K562 (cell line): ENCODE measurements around the gene GADD45B.

Experiments
- CBX2 ChIP-seq: fragments of 200-600 bp; sonication (generic); IDR thresholded peaks from one replicate; pipeline ENCODE4 v1.6.1; 2012; ENCODE audit warnings: mild to moderate bottlenecking, low read length, inconsistent platforms; ENCODE audit not compliant: insufficient read depth, poor library complexity, severe bottlenecking
- CC2D1A ChIP-seq: fragments of 450-650 bp; IDR thresholded peaks from 2 replicates; pipeline ENCODE4 v1.6.1; 2017; ENCODE audit warnings: mild to moderate bottlenecking
- CREB1 ChIP-seq, 2 experiments: sonication (generic) in 1 of 2; formaldehyde crosslinking in 1 of 2; IDR thresholded peaks; 2 replicates each; pipeline versions ENCODE4 v1.6.1 to v1.8.0; 2012 to 2022; ENCODE audit warnings: inconsistent platforms in 1 of 2, mild to moderate bottlenecking in 1 of 2, missing genetic modification reagents in 1 of 2, moderate library complexity in 1 of 2
- MITF ChIP-seq: IDR thresholded peaks from 2 replicates; pipeline ENCODE4 v1.6.1; 2014; ENCODE audit warnings: antibody characterized with exemption
- MLX ChIP-seq, 2 experiments: fragments of 450-650 bp in 1 of 2; sonication (generic) in 1 of 2; formaldehyde crosslinking; conservative IDR thresholded peaks; 2 replicates each; pipeline versions ENCODE4 v1.4.0 to v1.8.1; 2020 to 2022; ENCODE audit warnings: mild to moderate bottlenecking in 1 of 2, missing genetic modification reagents in 1 of 2
- RBM25 ChIP-seq: fragments of 200-400 bp; formaldehyde crosslinking; IDR thresholded peaks from 2 replicates; pipeline ENCODE4 v1.6.1; 2018; ENCODE audit warnings: low read length, low read depth, moderate library complexity; ENCODE audit not compliant: severe bottlenecking
- RCOR1 ChIP-seq, 2 experiments: IDR thresholded peaks; 2 replicates each; pipeline ENCODE4 v1.6.1; 2012; ENCODE audit warnings: low read depth in 2 of 2, low read length in 2 of 2, borderline replicate concordance in 1 of 2, improper control_type of control experiment in 1 of 2
- SREBF1 ChIP-seq: fragments of 150-350 bp; IDR thresholded peaks from 2 replicates; pipeline ENCODE4 v1.6.1; 2014; ENCODE audit warnings: antibody characterized with exemption, low read depth, low read length, borderline replicate concordance

GRCh38 chr19:2488405-2488941, 12.5 kb downstream of the GADD45B start:
- TF ChIP-seq RCOR1 (IDR thresholded peaks at IDR 0.05; ENCODE audit: borderline replicate concordance in 1 of 2, low read depth in 2 of 2, low read length in 2 of 2), result no peak
- no peak for TF ChIP-seq RBM25
- no peak for TF ChIP-seq MLX (CRISPR knock-in tag; conservative IDR thresholded peaks at IDR 0.05)
- TF ChIP-seq CC2D1A, result no peak
- no peak for TF ChIP-seq MITF
- no peak for TF ChIP-seq SREBF1
- TF ChIP-seq CBX2, result no peak
- no peak for TF ChIP-seq CREB1 (IDR thresholded peaks at IDR 0.05)
- TF ChIP-seq CREB1 (CRISPR knock-in tag; IDR thresholded peaks at IDR 0.05), result no peak
